Fibroblast of skin of right biceps (primary cell): Measurements from ENCODE around the gene NKX2-2.
A peak's percentile ranks its signal among the peaks of the same experiment; 100 is the strongest.

Experiments used
- DNase-seq: peaks from one replicate; pipeline ENCODE4 v3.0.0-alpha.2; 2013

Gene NKX2-2

GRCh38 chr20:21521596-21522480, 8.0 kb upstream of the NKX2-2 start:
- DNase-seq: no peak

GRCh38 chr20:21520702-21521595, 7.1 kb upstream of the NKX2-2 start:
- peak; percentile 11 for DNase-seq

GRCh38 chr20:21519136-21519584, 5.3 kb upstream of the NKX2-2 start:
- no peak for DNase-seq

GRCh38 chr20:21518292-21518991, 4.6 kb upstream of the NKX2-2 start:
- DNase-seq: no peak

- DNase-seq: no peak
These were observed 3.9 kb upstream of the NKX2-2 start for GRCh38 chr20:21517566-21518277.

GRCh38 chr20:21516861-21517565, 3.1 kb upstream of the NKX2-2 start:
- DNase-seq: no peak

GRCh38 chr20:21516180-21516567, 2.3 kb upstream of the NKX2-2 start:
- no peak for DNase-seq

- DNase-seq: no peak
These were observed 1.7 kb upstream of the NKX2-2 start for GRCh38 chr20:21515300-21516179.

GRCh38 chr20:21514553-21515251, 838 bp upstream of the NKX2-2 start:
- DNase-seq: no peak

- DNase-seq: no peak
These were observed 642 bp downstream of the NKX2-2 start for GRCh38 chr20:21513181-21513663.

GRCh38 chr20:21512634-21513180, 1.2 kb downstream of the NKX2-2 start:
- DNase-seq: no peak

- DNase-seq: no peak
These were observed 1.8 kb downstream of the NKX2-2 start for GRCh38 chr20:21511850-21512633.

- no peak for DNase-seq
These were observed 2.4 kb downstream of the NKX2-2 start for GRCh38 chr20:21511485-21511849.

- DNase-seq: no peak
These were observed 3.2 kb downstream of the NKX2-2 start for GRCh38 chr20:21510414-21511384.

GRCh38 chr20:21509597-21510371, 4.1 kb downstream of the NKX2-2 start:
- DNase-seq: peak; percentile 63

- DNase-seq: no peak
These were observed 4.7 kb downstream of the NKX2-2 start for GRCh38 chr20:21509079-21509596.
